H1 (cell line): ENCODE results near the gene DAO. TPM values are rescaled to one million over a fixed set of nuclear protein-coding genes. Genes with fewer than 3 reads are reported as not detected.

Experiments
- CHD7 ChIP-seq: fragments of 300-600 bp; sonication (generic); IDR thresholded peaks from 2 replicates; pipeline ENCODE4 v1.7.1; 2012; ENCODE audit warnings: low read length, moderate library complexity, mild to moderate bottlenecking, inconsistent platforms; ENCODE audit not compliant: insufficient replicate concordance
- polyA plus RNA-seq, 7 experiments: library from polyadenylated mRNA; depleted of rRNA in 3 of 7; stranded (reverse) in 5 of 7; unstranded in 2 of 7; fragments of >200 nt in 5 of 7; fragments of 200-250 nt in 2 of 7; gene quantifications; 1 replicate in 5 of 7; 2 replicates in 1 of 7; 4 replicates in 1 of 7; pipeline versions ENCODE4 v1.2.1 to v1.2.3, GENCODE V29; 2011 to 2013; ENCODE audit warnings: missing spikeins in 2 of 7, mixed read lengths in 2 of 7
- total RNA-seq: library from RNA; stranded (reverse); fragmentation: NEBNext Ultra II Directional; extraction: Animal tissue kit (Norgen Biotek cat#: 25700); gene quantifications from 2 replicates; pipeline ENCODE4 v1.2.1, GENCODE V29; 2021

The DAO gene
- total and polyA plus RNA-seq, 2 of the 8 experiments (the other 6 are each of a cell fraction or from before 2014, with no cell fraction given), result not detected

DNA sequence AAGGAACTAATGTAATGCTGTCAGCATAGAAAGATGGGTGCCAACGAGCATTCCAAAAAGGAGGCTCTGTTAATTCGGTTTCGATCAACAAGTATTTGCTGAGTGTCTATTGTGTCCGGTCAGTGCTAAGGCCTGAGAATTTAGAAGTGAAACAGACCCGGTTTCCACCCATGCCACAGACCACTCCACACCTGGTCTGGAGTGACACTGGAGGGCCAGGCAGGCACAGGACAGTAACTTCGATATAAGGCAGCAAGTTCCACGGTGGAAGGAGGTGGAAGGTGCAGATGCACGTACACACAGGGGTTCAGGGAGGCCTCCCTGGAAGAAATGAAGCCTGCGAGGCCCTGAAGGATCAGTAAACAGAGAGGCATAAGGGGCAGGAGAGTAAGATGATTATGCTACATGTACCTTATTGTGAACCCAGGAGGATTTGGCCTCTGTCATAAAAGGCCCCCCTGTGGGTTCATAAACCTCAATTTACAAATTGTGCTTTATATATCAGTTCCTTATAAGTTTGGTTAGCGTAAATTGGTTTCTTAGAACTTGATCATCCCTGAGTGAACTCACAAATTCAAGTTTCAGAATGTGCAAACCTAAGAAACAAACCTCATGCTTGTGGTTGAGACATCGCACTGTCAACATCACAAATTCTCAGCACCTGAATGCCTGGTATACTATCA is 48.4 kb upstream of the DAO start (continued):
- no peak for TF ChIP-seq CHD7
- TF ChIP-seq, all 59 proteins: peak for 0
